GM19452 (cell line): ENCODE results near the gene NOX4.

Experiments
- ATAC-seq: cut with Tn5 transposase; IDR thresholded peaks from one replicate; pipeline ENCODE4 v1.9.1; 2021; ENCODE audit not compliant: unreplicated experiment

NOX4 gene

GRCh38 chr11:89490981-89491690 lies at the start of gene NOX4:
TSS of gene NOX4 (minus strand) at chr11:89491375. CDS start at chr11:89491246, 129 bp downstream.
- no peak for ATAC-seq

GRCh38 chr11:89540826-89541225 lies 49.7 kb upstream of the NOX4 start:
- ATAC-seq = no peak

DNA sequence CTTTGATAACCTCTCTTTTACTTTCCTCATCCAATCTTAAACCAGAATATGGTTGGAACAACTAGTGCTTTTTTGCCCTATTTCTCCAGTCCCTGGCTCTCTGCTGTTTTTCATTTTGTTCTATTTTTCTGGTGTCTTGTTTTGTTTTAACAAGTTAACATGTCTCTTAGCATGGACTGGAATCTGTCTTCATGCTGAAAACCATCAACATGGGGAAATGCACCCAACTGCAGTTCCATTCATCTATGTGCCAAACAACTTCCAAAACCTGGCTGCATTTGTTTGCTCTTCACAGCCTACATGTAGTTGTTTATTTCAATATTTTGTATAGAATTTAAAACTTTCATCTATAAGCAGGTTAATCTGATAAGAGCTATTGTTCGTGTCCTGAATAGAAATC lies 46.8 kb upstream of the NOX4 start:
- ATAC-seq = no peak

- no peak for ATAC-seq
These were observed 45.8 kb upstream of the NOX4 start for GRCh38 chr11:89536926-89537325.

DNA sequence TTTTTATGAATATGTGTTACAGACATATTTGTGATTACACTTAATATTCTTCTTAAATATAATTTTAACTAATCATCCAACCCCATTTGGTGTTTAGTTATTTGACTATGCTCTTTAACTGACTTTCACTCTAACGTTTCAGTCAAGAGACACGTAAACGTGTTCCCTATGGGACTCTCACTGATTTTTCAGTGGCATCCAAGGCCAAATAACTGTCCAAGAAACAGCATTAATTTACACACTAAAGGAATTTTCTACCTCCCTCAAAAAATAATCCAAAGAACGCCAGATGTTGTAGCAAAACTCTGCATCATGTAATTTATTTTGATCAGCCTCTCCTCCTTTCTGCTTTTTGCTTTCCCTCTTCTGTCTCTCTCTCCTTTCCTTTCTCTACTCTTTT lies 44.0 kb upstream of the NOX4 start:
- no peak for ATAC-seq

GRCh38 chr11:89529626-89530380 lies 38.6 kb upstream of the NOX4 start:
- ATAC-seq = no peak

DNA sequence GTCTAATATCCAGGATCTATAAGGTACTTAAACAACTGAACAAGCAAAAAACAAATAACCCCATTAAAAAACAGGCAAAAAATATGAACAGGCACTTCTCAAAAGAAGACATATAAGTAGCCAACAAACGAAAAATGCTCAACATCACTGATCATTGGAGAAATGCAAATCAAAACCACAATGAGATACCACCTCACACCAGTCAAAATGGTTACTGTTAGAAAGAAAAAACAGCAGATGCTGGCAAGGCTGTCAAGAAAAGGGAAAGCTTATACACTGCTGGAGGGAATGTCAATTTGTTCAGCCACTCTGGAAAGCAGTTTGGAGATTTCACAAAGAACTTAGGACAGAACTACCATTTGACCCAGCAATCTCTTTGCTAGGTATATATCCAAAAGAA lies 30.6 kb upstream of the NOX4 start:
- ATAC-seq = no peak

- ATAC-seq = no peak
These were observed 30.1 kb upstream of the NOX4 start for GRCh38 chr11:89521294-89521693.

GRCh38 chr11:89516496-89516895 lies 25.3 kb upstream of the NOX4 start:
- ATAC-seq = no peak

DNA sequence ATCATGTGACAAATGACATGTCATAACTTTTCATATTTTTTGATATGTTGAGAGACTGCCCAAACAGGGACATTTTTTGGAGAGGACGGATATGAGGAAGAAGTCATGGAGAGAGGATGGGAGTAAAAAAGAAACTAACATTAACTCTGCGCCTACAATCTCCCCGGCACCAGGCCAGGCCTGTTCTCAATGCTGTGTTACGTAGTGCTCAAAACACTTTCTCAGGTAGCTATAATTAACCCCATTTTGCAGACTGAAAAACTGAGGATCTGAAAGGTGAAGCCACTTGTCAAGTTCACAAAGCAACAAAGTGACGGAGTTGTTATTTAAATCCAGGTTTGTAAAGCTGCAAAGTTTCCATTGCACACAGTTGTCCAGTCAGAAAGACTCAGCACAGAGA lies 17.4 kb upstream of the NOX4 start:
- no peak for ATAC-seq

DNA sequence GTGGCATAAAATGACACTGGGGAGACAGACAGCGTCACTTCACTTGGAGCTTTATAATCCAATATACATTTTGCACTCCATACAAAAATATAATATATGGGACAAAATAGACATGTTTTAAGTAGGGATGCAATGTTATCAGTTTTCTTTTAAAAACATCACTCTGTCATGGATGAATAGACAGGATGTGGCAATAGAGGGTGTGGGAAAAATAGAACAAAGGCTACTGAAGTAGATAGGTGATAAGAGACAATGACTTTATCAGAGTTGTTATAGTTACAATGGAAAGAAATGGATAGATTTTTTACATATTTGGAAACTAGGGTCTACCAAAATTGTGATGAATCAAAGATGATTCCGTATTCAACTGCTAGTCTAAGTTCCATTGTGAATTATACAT lies 13.1 kb upstream of the NOX4 start:
- ATAC-seq = no peak

- ATAC-seq = no peak
These were observed 12.2 kb upstream of the NOX4 start for GRCh38 chr11:89503422-89503821.

- no peak for ATAC-seq
These were observed 11.1 kb upstream of the NOX4 start for GRCh38 chr11:89502301-89502700.

DNA sequence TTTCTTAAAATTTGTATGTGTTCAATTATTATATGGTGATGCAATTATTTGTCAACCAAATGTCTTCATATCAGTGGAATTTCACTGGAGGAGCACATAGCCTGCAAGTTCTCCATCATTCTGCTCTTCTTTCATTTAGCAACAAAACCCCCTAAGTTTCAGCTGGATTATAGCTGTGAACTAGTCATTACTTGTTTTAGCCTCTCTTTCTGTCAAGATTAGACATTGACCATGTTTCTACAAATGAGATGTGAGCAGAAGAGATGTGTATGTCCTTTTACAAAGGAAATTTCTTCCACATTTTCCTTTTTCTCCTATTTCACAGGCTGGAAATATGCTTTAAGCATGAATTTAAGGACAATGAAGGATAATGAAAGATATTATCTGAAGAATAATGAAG lies 9.2 kb upstream of the NOX4 start:
- ATAC-seq = no peak

DNA sequence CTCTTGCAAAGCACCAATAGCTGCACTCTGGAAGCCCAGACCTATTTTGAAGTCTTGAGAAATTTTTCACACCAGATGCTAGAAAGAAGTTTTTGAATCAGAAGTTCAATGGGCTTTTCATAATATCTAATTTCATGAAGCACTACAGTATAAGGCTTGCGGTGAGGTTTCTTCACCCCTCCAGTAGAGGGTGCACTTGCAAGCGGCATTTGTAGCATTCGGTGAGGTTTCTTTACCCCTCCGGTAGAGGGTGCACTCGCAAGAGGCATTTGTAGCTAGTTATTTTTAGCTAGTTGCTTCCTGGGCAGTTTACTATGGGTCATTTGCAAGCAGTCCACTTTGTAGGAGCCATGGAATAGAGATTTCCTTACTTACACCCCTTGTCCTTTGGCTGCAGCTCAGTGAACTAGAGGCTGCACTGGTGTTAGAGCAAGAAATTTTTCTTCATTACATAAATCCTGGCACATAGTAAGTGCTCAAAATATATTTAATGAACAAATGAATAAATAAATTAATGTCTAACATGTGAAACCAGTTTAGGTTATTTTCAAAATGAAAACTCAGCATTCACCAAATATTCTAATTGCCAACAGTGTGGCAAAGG lies 7.8 kb upstream of the NOX4 start:
- no peak for ATAC-seq

DNA sequence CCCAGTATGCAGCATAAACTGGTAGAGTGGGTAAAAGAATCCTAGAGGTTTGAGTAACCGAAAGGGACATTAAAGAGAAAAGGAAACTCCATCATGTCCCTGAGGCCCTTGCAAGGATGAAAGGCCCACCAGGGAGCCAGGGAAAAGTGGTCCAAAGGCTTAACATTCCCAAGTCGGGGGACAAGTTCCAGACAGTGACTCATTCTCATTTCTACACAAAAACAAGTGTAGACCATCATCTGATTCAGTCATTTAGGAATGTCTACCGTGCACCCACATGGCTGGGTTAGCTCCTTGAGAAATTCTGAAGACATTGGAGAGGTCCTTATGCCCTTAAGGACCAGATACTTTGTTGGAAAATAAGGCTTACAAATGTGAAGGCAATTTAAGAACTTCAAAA lies 4.8 kb upstream of the NOX4 start:
- no peak for ATAC-seq

- ATAC-seq = no peak
These were observed 2.3 kb upstream of the NOX4 start for GRCh38 chr11:89493431-89493830.

GRCh38 chr11:89490602-89490980 lies 584 bp downstream of the NOX4 start:
- ATAC-seq = no peak

GRCh38 chr11:89489930-89490329 lies 1.2 kb downstream of the NOX4 start:
- no peak for ATAC-seq

GRCh38 chr11:89487016-89487415 lies 4.2 kb downstream of the NOX4 start:
- ATAC-seq = no peak

- no peak for ATAC-seq
These were observed 6.3 kb downstream of the NOX4 start for GRCh38 chr11:89484896-89485295.

- ATAC-seq = no peak
These were observed 14.0 kb downstream of the NOX4 start for GRCh38 chr11:89477175-89477574.
